Hepatic stellate cell (primary cell): ENCODE data around the gene RPS6KC1.
"Not testable (repeated sequence)": the region's sequence is repeated elsewhere in the genome, so short reads cannot be mapped to it uniquely, and the experiment has no call there.

Experiments used
- DNase-seq: peaks from one replicate; pipeline ENCODE4 v3.0.0; 2011; ENCODE audit warnings: low spot score

RPS6KC1 gene

GRCh38 chr1:213055767-213056166 lies 4.7 kb downstream of the RPS6KC1 start:
- DNase-seq: no peak

- DNase-seq: no peak
These were observed 6.4 kb downstream of the RPS6KC1 start for GRCh38 chr1:213057264-213058059.

DNA sequence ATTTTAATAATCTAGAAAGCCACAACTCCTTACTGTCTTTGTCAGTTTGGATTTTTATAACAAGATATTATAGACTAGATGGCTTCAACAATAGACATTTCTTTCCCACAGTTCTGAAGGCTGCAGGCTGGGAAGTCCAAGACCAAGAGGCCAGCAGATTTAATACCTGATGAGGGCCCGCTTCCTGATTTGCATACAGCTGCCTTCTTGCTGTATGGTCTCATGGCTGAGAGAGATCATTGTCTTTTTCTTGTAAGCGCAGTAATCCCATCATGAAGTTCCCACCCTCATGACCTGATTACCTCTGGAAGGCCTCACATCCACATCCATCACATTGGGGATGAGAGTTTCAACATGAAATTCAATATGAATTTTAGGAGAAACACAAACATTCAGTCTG lies 9.8 kb downstream of the RPS6KC1 start:
- no peak for DNase-seq

GRCh38 chr1:213061263-213061662 lies 10.2 kb downstream of the RPS6KC1 start:
- DNase-seq: no peak

- DNase-seq: no peak
These were observed 14.8 kb downstream of the RPS6KC1 start for GRCh38 chr1:213065800-213066199.

- DNase-seq: no peak
These were observed 15.3 kb downstream of the RPS6KC1 start for GRCh38 chr1:213066363-213066762.

GRCh38 chr1:213067352-213067751 lies 16.3 kb downstream of the RPS6KC1 start:
- DNase-seq: no peak

DNA sequence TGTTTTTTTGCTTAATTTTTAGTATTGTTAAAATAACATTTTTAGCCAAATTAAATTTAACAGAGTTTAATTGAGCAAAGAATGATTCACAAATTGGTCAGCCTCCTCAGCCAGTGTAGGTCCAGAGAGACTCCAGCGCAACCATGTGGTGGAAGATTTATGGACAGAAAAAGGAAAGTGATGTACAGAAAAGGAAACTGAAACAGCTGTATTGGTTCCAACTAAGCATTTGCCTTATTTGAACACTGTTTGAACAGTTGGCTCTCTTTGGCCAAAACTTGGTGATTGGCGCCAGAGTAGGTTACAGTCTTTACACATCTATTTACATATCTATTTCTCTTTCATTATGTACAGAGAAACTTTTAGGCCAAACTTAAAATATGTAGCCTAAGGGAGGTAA lies 19.4 kb downstream of the RPS6KC1 start:
- DNase-seq: peak; percentile 41

DNA sequence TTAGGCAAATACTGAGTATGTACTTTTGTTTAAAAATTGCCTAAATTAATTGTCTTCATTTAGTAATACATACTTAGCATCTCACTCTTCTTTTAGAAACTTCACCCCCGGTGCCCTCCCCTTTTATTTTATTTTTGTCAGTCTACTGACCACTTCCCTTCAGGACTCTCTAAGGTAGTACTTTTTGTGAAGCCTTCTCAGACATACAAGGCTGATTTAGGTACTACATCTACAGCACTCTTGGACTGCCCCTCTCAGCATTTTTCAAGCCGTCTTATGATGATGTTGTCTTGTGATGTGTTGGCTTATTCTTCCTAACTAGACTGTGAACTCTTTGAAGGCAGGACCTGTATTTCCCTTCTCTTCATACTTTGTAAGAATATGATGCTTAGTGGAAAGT lies 24.7 kb downstream of the RPS6KC1 start:
- DNase-seq: no peak

- no peak for DNase-seq
These were observed 31.5 kb downstream of the RPS6KC1 start for GRCh38 chr1:213082420-213083111.

DNA sequence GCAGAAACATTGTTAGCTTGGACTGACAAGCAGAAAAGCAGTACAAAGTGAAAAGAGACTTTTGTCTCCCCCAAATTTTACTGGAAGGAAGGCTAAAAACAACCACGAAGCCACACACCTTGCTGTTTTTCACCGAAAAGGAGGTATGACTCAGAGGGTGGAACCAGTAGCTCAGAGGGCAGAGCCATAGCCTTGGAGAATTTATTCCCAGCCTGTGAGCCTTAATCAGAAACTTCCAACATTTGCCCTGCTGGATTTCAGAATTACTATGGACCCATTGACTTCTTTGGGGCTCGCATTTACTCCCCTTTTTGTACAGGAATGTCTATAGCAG lies 32.0 kb downstream of the RPS6KC1 start:
- no peak for DNase-seq

DNA sequence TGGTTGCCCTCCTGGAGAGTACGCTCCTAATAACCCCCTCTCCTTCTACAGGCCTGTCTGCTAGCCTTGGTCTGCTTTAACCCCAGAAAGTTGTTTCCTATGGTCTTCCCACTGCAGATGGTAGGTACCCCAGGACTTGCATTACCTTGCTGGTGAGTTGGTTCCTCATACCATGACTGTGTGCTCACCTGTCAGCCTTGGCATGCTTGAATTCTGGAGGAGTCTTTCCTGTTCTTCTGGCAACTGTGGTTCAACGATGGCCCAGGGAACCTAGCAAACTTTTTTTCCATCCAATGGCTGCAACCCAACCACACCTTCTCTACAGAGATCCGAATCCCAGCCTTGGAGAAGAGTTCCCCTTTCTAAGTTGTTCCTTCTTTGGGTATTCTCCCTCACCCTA lies 36.9 kb downstream of the RPS6KC1 start:
- DNase-seq: no peak

GRCh38 chr1:213089924-213090677 lies 39.1 kb downstream of the RPS6KC1 start:
- DNase-seq: no peak

DNA sequence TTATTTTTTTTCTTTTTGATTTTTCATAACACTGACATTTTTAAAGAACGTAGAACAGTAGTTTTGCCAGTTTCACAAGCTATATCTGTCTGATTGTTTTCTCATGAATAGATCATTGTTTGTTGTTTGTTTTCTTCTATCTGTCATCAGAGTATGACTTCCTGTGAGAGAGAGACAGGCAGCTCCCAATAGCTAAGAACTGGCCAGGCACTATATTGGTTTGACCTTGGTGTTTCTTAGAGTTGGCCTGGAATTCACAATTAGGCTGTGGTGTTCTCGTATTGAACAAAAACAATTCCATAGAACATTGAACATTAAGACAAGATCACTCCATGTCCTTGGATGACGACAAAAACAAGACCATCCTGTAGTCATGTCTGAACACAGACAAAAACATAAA lies 43.4 kb downstream of the RPS6KC1 start:
- DNase-seq: no peak

- DNase-seq: no peak
These were observed 44.4 kb downstream of the RPS6KC1 start for GRCh38 chr1:213095467-213095866.

DNA sequence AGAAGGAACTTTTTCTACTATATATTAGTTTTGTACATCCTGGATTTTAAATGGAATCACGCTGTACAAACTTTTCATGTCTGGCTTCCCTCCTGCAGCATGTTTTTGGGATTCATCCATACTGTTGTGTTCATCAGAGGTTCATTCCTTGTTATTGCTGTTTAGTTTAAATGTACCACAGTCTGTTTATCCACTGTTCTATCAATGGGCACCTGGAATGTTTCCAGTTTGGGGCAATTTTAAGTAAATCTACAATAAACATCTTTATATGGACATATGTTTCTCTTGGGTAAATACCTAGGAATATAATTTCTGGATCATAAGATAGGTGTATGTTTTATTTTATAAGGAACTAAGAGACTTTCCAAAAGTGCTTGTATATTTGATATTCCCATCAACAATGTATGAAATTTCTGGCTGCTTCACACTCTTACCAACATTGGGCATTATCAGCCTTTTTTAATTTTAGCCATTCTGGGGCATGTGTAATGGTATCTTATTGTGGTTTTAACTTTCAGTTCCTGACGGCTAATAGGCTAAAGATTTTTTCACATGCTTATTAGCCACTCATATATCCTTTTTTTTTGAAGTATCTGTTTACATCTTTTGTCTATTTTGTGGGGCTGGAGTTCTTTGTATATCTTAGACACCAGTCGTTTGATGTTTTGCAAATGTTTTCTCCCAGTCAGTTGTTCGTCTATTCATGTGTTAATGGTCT lies 48.8 kb downstream of the RPS6KC1 start:
- DNase-seq: no peak

- DNase-seq: not testable (repeated sequence)
These were observed 49.5 kb downstream of the RPS6KC1 start for GRCh38 chr1:213100565-213100964.

DNA sequence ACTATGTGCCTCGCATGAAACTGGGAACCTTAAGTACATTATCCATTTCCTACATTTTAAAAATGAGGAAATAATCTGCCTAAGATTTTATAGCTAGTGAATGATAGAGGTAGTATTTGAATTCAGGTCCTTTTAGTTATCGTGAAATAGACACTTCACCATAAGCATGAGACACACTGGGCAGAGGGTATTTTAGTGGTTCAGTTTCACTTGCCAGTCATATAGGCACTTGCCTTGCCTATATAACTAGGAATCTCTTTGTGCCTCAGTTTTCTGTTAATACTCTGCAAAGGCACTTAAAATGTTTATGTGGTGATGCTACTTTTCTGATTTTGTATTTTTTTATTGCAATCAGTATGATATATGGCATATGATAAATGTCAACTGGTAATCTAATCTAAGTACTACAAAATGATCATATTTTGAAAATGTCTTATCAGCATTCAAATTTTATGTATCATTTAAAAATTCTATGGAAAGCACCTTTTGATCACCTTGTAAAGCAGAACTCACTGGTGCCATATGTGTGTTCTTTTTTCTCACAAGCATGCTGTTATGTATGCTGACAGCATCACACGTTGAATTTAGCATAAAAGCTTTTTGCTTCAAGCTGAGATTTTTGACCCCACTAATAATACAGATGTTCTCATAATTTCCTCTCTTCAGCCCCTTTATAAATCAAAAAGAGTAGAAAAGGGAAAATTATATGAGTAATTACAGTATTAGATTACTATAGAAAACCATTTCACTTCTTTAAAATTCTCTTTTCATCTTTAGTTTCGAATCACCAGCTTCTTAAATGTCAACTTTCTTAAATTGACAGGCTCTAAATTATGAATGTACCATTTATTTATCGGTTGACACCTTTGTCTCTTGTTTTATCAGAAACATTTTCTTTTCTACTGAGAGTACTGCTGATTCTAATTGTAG lies 52.6 kb downstream of the RPS6KC1 start:
- no peak for DNase-seq

- no peak for DNase-seq
These were observed 53.6 kb downstream of the RPS6KC1 start for GRCh38 chr1:213104604-213105003.

- no peak for DNase-seq
These were observed 55.3 kb downstream of the RPS6KC1 start for GRCh38 chr1:213106298-213106697.

DNA sequence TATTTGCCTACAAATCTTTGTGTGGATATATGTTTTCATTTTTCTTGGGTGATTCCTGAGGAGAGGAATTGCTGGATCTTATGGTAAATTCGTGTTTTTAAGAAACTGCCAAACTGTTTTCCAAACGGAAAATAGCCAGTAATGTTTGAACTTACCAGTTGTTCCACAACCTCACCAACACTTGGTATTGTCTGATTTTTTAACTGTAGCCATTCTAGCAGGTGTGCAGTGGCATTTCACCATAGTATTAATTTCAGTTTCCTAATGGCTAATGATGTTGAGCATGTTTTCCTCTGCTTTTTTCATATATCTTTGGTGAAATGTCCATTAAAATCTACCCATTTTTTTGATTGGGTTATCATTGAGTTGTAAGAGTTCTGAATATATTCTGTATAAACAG lies 56.6 kb downstream of the RPS6KC1 start:
- no peak for DNase-seq
